GM18508 (cell line): ENCODE measurements around the gene LARGE1.
A peak's percentile ranks its signal among the peaks of the same experiment; 100 is the strongest.

Experiments used
- ATAC-seq: cut with Tn5 transposase; IDR thresholded peaks from one replicate; pipeline ENCODE4 v1.9.1; 2021; ENCODE audit warnings: moderate number of reproducible peaks; ENCODE audit not compliant: insufficient read depth, unreplicated experiment

LARGE1 gene

GRCh38 chr22:33513388-33514338 is 406.6 kb downstream of the LARGE1 start:
- ATAC-seq: no peak

GRCh38 chr22:33512908-33513307 is 407.4 kb downstream of the LARGE1 start:
- no peak for ATAC-seq

GRCh38 chr22:33510429-33510904 is 409.8 kb downstream of the LARGE1 start:
- ATAC-seq: no peak

- ATAC-seq: no peak
Observed at GRCh38 chr22:33504941-33505625, 415.2 kb downstream of the LARGE1 start.

- ATAC-seq: no peak
Observed at GRCh38 chr22:33496112-33496511, 424.2 kb downstream of the LARGE1 start.

- ATAC-seq: no peak
Observed at GRCh38 chr22:33493476-33494205, 426.6 kb downstream of the LARGE1 start.

GRCh38 chr22:33492210-33492651 is 428.0 kb downstream of the LARGE1 start:
- ATAC-seq: no peak

GRCh38 chr22:33487041-33487716 is 433.1 kb downstream of the LARGE1 start:
- ATAC-seq: no peak

GRCh38 chr22:33481550-33481949 is 438.7 kb downstream of the LARGE1 start:
- ATAC-seq: no peak

- no peak for ATAC-seq
Observed at GRCh38 chr22:33477120-33478111, 442.9 kb downstream of the LARGE1 start.

- no peak for ATAC-seq
Observed at GRCh38 chr22:33476716-33477115, 443.6 kb downstream of the LARGE1 start.

- ATAC-seq: no peak
Observed at GRCh38 chr22:33476206-33476605, 444.1 kb downstream of the LARGE1 start.

GRCh38 chr22:33474587-33474986 is 445.7 kb downstream of the LARGE1 start:
- ATAC-seq: no peak

GRCh38 chr22:33472462-33473344 is 447.6 kb downstream of the LARGE1 start:
- peak; percentile 42 for ATAC-seq

- no peak for ATAC-seq
Observed at GRCh38 chr22:33470456-33470855, 449.8 kb downstream of the LARGE1 start.

- no peak for ATAC-seq
Observed at GRCh38 chr22:33467620-33468095, 452.6 kb downstream of the LARGE1 start.

- no peak for ATAC-seq
Observed at GRCh38 chr22:33467080-33467479, 453.2 kb downstream of the LARGE1 start.

- no peak for ATAC-seq
Observed at GRCh38 chr22:33465554-33465953, 454.7 kb downstream of the LARGE1 start.
